HG03066 (cell line): ENCODE measurements around the gene CCDC78.
"Not testable (repeated sequence)": the region's sequence is repeated elsewhere in the genome, so short reads cannot be mapped to it uniquely, and the experiment has no call there.

Experiments
- ATAC-seq: cut with Tn5 transposase; IDR thresholded peaks from one replicate; pipeline ENCODE4 v1.9.1; 2021; ENCODE audit warnings: low read depth; ENCODE audit not compliant: unreplicated experiment

CCDC78 gene

GRCh38 chr16:761625-762513, 35.6 kb upstream of the CCDC78 start:
- ATAC-seq = no peak

- no peak for ATAC-seq
Measured at GRCh38 chr16:760545-761343, 34.5 kb upstream of the CCDC78 start, which contains the start of gene MSLN. Gene MSLN (plus strand): TSS chr16:760734. CDS start chr16:762681, 1,947 bp downstream.

- no peak for ATAC-seq
Measured at GRCh38 chr16:760065-760464, 33.8 kb upstream of the CCDC78 start.

- no peak for ATAC-seq
Measured at GRCh38 chr16:759110-759910, 33.1 kb upstream of the CCDC78 start.

GRCh38 chr16:756428-756827, 30.2 kb upstream of the CCDC78 start:
- ATAC-seq = no peak

GRCh38 chr16:754656-755055, 28.4 kb upstream of the CCDC78 start:
- no peak for ATAC-seq

- not testable (repeated sequence) for ATAC-seq
Measured at GRCh38 chr16:754121-754607, 27.9 kb upstream of the CCDC78 start.

GRCh38 chr16:752007-752312, 25.7 kb upstream of the CCDC78 start:
- no peak for ATAC-seq

- no peak for ATAC-seq
Measured at GRCh38 chr16:751152-752006, 25.1 kb upstream of the CCDC78 start.

- ATAC-seq = no peak
Measured at GRCh38 chr16:750485-750884, 24.2 kb upstream of the CCDC78 start.

- ATAC-seq = no peak
Measured at GRCh38 chr16:749010-749409, 22.8 kb upstream of the CCDC78 start.

GRCh38 chr16:747978-748746, 21.9 kb upstream of the CCDC78 start:
- no peak for ATAC-seq

- no peak for ATAC-seq
Measured at GRCh38 chr16:746637-747036, 20.4 kb upstream of the CCDC78 start.

- no peak for ATAC-seq
Measured at GRCh38 chr16:745739-746138, 19.5 kb upstream of the CCDC78 start.

GRCh38 chr16:743794-744500, 17.7 kb upstream of the CCDC78 start:
- ATAC-seq = no peak

- ATAC-seq = not testable (repeated sequence)
Measured at GRCh38 chr16:742894-743293, 16.7 kb upstream of the CCDC78 start.

- no peak for ATAC-seq
Measured at GRCh38 chr16:741986-742629, 15.9 kb upstream of the CCDC78 start.
